ENCODE results near the gene GSTO1.

GSTO1 gene

DNA sequence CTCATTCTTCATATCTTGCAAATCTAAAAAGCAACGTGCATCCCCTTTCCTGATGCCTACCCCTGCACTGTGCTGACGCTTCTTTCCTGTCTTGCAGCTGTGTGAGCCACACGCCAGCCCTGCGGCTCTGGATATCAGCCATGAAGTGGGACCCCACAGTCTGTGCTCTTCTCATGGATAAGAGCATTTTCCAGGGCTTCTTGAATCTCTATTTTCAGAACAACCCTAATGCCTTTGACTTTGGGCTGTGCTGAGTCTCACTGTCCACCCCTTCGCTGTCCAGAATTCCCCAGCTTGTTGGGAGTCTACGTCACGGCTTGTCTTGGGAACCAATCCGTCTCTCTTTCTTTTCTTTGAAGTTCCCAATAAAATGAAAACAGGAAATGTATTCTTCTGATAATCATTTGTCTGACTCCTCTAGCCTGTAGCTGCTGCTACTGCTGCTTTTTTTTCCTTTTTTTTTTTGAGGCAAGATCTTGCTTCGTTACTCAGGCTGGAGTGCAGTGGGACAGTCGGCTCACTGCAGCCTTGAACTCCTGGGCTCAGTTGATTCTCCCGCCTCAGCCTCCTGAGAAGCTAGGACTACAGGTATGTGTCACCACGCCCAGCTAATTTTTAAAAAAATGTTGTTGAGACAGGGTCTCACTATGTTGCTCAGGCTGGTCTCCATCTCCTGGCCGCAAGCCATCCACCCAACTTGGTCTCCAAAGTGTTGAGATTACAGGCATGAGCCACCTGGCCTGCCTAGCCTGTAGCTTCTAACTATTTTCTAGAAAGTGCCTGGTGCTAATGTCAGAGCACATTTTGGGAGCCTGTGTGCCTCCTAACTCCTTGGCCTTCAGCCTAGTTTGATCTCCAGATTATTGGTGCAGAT lies 44.6 kb downstream of the GSTO1 start:
- in situ Hi-C loops (cut with MboI; ENCODE audit: low pct_unique_long_range_greater_than_20kb, low sequenced_read_pairs), result loop anchor here (10.0 kb wide), 1 partner anchor 46 kb away; no protein-coding TSS in a partner anchor
- no peak for DNase-seq

DNA sequence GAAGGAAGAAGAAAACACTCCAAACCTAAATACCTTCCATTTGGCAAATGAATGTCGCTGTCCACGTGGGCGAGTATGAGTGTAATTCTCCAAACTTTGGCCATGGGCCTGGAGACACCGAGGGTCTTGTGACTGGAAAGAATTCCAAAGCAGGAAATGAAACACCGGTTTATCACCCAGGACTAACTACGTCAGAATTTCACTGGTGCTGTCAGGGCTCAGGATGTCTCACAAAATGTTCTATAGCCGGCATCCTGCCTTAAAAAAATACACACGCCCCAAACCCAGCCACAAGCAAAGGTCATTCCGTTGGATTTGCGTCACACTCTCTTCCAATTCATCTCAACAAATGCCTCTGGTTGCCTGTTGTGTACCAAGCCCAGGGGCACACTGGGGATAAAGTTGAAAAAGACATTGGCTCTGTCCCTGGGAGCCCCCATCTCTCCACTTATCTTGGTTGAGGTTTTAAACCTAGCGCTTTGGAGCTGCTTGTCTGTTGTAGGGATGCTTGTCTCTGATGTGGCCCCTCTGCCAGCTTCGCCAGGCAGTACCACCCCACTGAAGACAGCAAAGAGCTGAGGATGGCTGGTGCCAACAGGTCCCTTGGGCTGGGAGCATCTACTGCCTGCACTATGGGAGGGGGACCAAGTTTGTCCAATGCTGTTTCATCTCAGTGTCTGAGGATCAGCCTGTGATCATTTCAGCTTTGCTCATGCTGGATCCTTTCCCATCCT lies 45.5 kb downstream of the GSTO1 start:
- no peak for DNase-seq
- in situ Hi-C loops (cut with MboI; ENCODE audit: low pct_unique_long_range_greater_than_20kb, low sequenced_read_pairs), result no loop called here

- DNase-seq, result no peak
- in situ Hi-C loops (cut with MboI; ENCODE audit: low pct_unique_long_range_greater_than_20kb, low sequenced_read_pairs), result no loop called here
Measured at GRCh38 chr10:104300736-104301292, 46.1 kb downstream of the GSTO1 start.

DNA sequence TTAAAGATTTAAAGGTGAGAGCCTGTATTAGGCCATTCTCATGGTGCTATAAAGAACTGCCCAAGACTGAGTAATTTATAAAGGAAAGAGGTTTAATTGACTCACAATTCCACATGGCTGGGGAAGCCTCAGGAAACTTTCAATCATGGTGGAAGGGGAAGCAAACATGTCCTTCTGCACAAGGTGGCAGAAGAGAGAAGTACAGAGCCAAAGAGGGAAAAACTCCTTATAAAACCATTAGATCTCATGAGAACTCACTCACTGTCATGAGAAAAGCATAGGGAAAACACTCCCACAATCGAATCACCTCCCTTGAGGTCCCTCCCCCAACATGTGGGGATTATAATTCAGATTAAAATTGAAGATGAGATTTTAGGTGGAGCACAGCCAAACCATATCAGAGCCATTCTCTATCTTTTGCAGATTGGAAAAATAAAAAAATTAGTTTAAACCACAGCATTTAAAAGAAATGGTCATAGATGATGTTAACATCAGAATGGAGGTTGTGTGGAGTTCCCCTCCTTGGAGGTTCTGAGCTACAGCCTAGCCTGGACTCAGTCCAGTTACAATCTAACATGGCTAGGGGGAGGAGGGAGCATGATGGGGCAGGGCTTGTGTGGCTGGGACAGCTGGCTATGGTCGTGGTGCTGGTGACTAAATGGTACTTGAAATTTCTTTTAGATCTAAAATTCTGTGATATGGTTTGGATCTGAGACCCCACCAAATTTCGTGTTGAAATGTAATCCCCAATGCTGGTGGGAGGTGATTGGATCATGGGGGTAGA lies 47.4 kb downstream of the GSTO1 start:
- in situ Hi-C loops (cut with MboI; ENCODE audit: low pct_unique_long_range_greater_than_20kb, low sequenced_read_pairs), result no loop called here
- no peak for DNase-seq

GRCh38 chr10:104303594-104304355 lies 49.1 kb downstream of the GSTO1 start:
- DNase-seq, result no peak
- in situ Hi-C loops (cut with MboI; ENCODE audit: low pct_unique_long_range_greater_than_20kb, low sequenced_read_pairs), result no loop called here

- in situ Hi-C loops (cut with MboI; ENCODE audit: low pct_unique_long_range_greater_than_20kb, low sequenced_read_pairs), result no loop called here
- DNase-seq, result no peak
Measured at GRCh38 chr10:104304356-104304745, 49.7 kb downstream of the GSTO1 start.

GRCh38 chr10:104304927-104305326 lies 50.2 kb downstream of the GSTO1 start:
- DNase-seq, result no peak
- in situ Hi-C loops (cut with MboI; ENCODE audit: low pct_unique_long_range_greater_than_20kb, low sequenced_read_pairs), result no loop called here

DNA sequence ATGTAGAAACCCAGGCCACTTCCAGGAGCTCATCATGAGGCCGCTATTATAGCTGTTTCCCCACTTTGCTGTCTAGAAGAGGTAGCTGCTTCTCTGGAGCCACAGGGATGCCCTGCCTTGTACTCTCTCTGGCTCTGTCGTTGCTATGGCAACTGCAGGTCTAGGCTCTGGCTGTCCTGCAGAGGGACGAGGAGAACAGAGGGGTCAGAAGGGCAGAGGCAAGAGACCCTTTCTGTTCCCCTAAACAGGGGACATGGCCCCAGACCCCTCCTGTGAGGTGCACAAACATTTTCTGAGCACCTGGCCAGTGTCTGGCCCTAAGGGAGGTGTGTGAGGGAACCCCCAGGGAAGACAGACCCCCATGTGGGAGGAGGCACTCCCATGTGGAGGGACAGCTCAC lies 52.2 kb downstream of the GSTO1 start:
- in situ Hi-C loops (cut with MboI; ENCODE audit: low pct_unique_long_range_greater_than_20kb, low sequenced_read_pairs), result no loop called here
- no peak for DNase-seq

DNA sequence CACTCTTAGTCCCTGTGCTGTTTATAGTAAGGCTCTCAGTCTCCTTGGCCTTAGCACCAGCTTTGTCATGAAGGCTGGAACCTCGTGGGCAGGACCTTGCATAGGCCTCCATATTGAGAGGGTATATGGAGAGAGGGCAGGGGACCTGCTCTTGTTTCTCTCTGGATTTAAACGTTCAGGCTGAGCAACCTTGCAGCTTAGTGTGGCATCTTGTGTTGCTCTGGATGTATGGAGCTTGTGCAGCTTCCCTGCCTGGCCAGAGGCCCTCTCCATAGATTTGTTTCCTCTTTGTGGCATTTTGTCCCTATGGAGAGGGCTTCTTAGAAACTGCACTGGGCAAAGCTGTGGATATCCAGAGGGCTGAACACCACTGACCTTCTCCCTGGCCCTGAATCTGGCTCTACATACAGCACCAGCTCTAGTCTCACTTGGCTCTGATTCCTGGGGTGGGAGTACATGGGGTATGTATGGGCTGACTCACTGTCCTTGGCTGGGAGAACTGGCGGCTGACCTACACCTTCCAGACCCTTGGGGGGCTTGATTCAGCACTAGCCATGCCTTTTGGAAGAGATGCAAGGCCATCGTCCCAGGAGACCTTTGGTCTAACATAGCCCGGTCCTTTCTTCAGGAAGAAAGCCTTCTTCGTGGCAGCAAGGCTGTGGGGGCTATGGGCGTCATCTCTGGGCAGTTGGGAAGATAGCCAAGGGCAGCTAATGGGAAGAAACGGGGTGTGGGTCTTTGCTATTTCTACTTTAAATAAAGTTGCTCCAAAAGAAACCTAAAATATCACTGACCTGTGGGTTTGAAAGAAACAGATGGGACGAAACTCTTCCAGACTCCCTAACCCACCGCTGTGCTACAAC lies 53.1 kb downstream of the GSTO1 start:
- in situ Hi-C loops (cut with MboI; ENCODE audit: low pct_unique_long_range_greater_than_20kb, low sequenced_read_pairs), result no loop called here
- DNase-seq, result no peak

- in situ Hi-C loops (cut with MboI; ENCODE audit: low pct_unique_long_range_greater_than_20kb, low sequenced_read_pairs), result no loop called here
- DNase-seq, result no peak
Measured at GRCh38 chr10:104308439-104308903, 53.8 kb downstream of the GSTO1 start.

GRCh38 chr10:104309980-104310978 lies 55.6 kb downstream of the GSTO1 start:
- in situ Hi-C loops (cut with MboI; ENCODE audit: low pct_unique_long_range_greater_than_20kb, low sequenced_read_pairs), result no loop called here
- no peak for DNase-seq

DNA sequence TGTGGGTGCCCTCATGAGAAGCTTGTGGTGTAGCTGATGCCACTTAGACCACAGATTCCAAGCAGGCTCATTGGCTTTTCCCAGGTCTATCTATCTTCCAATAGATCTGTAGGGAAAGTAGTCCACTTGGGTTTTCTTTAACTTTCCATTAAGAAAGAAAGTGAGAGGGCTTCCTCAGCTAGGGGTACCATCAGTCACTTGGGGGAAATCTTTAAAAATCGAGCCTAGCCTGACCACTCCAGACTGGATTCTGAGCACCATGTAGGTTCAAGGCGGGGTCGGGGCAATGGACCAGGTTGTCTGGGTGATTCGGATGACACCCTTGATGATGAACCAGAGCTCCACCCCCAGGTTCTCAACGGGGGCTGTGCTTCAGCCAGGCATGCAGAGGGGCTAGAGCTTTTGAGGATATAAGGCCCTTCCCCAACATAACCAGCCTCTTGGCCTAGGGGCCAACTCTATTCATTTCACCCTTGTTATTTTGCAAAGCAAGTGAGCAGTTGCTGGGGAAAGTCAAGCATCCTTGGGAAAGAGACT lies 56.6 kb downstream of the GSTO1 start:
- no peak for DNase-seq
- in situ Hi-C loops (cut with MboI; ENCODE audit: low pct_unique_long_range_greater_than_20kb, low sequenced_read_pairs), result no loop called here

DNA sequence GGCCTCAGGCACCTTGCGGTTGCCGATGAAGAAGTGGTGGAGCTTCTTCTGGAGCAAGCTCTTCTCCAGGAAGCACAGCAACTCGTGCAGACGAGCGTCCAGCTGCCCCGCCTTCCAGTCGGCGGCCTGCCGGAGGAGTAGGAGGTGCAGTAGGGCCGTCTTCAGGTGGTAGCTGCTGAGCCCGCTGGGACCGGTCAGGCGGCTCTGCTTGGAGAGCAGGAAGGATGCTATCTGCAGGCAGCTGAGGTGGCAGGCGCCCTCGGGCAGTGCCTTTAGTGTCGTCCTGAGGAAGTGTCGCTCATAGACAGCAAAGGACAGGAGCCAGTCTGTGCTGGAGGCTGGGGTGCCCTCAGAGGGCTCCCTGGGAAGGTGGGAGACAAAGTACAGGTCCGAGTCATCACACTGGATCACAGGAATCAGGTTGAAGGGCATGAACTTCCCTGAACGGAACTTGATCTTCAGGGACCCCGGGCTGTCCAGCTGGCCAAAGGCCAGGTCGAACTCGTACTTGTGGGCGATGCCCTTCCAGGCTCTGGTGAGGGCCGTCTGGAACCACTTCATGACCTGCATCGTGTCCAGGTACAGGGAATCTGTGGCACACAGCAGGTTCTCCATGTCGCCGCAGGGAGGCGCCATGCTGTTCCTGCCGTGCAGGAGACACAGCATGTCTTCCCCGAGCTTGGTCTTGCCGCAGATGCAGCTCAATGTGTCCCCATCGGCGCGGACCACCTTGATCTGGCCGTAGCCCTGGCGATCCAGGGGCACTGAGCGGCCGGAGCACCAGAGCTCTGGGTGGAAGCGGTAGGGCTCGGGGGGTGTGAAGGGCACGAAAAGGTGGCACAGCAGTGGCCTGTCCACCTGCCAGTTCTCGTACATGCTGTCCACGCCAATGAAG lies 60.1 kb downstream of the GSTO1 start:
- in situ Hi-C loops (cut with MboI; ENCODE audit: low pct_unique_long_range_greater_than_20kb, low sequenced_read_pairs), result no loop called here
- DNase-seq, result no peak

DNA sequence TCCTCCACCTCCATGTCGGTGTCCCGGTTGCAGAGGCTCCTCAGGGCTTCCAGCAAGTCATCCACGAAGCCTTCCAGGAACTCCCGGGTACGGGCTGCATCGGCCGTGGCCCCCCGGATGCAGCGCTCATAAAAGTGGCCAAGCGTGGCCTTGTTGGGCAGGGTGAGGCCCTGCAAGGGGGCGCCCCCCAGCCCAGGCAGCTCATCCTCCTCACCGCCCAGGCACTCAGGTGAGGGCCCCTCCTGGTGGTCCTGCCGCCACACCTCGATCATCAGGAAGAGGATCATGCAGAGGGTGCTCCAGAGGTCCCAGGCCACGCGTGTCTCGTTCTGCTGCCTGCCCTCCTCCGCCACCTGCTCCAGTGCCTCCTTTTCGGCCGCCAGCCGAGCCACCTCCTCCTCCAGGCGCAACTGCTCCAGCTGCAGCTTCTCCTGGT lies 60.8 kb downstream of the GSTO1 start:
- no peak for DNase-seq
- in situ Hi-C loops (cut with MboI; ENCODE audit: low pct_unique_long_range_greater_than_20kb, low sequenced_read_pairs), result no loop called here

GRCh38 chr10:104316321-104317099 lies 61.8 kb downstream of the GSTO1 start:
- in situ Hi-C loops (cut with MboI; ENCODE audit: low pct_unique_long_range_greater_than_20kb, low sequenced_read_pairs), result no loop called here
- no peak for DNase-seq

All from KBM-7 (cell line).